ENCODE results near the gene WNT7A. TPM values are rescaled to one million over a fixed set of nuclear protein-coding genes. Genes with fewer than 3 reads are reported as not detected.
A peak's percentile ranks its signal among the peaks of the same experiment; 100 is the strongest.

Gene WNT7A
- total RNA-seq, 1 donor from 2014 or later, result not detected

DNA sequence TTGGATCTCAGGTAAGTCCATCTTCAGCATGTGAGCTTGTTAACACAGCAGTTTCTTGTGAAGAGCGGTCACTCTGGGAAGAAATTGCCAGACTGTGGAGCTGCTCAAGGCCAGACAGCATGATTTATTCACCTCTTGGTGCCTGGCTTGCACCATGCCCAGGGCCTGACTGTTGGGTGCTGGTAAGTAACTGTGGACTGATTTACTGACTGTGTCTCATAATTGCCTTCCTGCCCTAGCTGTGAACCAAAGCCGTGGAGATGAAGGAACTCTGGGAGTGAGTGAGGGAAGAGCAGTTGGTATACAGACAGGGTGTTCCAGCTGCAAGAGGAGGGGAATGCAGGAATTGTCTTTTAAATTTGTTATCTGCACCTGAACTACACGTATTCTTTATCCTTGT lies 18.5 kb upstream of the WNT7A start:
- no peaks in the 10 kb centered on the region for H3K79me2 ChIP-seq (ENCODE audit: low read depth)
- H4K20me1 ChIP-seq (ENCODE audit: low read depth), result no peaks in the 10 kb centered on the region
- H3K27me3 Mint-ChIP-seq (ENCODE audit: insufficient read depth, low read depth), result peaks cover 9% of the 10 kb centered on the region
- no peak overlapping the region for H3K27ac ChIP-seq
- H3K4me3 Mint-ChIP-seq, result no peak overlapping the region
- no peak for DNase-seq (ENCODE audit: low spot score)
- H3K9me3 ChIP-seq (ENCODE audit: low read depth), result peaks cover 18% of the 10 kb centered on the region
- H2AFZ ChIP-seq (replicated peaks), result no peak overlapping the region
- H3K9ac ChIP-seq, result no peak overlapping the region
- H3K36me3 Mint-ChIP-seq, result no peaks in the 10 kb centered on the region
- peaks cover 10% of the 10 kb centered on the region for H3F3A ChIP-seq (ENCODE audit: low read depth)
- H3K36me3 ChIP-seq, result no peaks in the 10 kb centered on the region
- peaks cover 15% of the 10 kb centered on the region for H3K4me1 Mint-ChIP-seq
- no peak overlapping the region for H3K4me2 ChIP-seq
- H3K27ac Mint-ChIP-seq, result no peak overlapping the region
- peaks cover 29% of the 10 kb centered on the region for H3K27me3 ChIP-seq
- H3K9me3 Mint-ChIP-seq, result peaks cover 29% of the 10 kb centered on the region
- H3K4me1 ChIP-seq, result peaks cover 6% of the 10 kb centered on the region
- TF ChIP-seq EZH2 (IDR thresholded peaks at IDR 0.05) (no peak), EZH2phosphoT487 (IDR thresholded peaks at IDR 0.05) (no peak)
- TF ChIP-seq, protein P1, sequence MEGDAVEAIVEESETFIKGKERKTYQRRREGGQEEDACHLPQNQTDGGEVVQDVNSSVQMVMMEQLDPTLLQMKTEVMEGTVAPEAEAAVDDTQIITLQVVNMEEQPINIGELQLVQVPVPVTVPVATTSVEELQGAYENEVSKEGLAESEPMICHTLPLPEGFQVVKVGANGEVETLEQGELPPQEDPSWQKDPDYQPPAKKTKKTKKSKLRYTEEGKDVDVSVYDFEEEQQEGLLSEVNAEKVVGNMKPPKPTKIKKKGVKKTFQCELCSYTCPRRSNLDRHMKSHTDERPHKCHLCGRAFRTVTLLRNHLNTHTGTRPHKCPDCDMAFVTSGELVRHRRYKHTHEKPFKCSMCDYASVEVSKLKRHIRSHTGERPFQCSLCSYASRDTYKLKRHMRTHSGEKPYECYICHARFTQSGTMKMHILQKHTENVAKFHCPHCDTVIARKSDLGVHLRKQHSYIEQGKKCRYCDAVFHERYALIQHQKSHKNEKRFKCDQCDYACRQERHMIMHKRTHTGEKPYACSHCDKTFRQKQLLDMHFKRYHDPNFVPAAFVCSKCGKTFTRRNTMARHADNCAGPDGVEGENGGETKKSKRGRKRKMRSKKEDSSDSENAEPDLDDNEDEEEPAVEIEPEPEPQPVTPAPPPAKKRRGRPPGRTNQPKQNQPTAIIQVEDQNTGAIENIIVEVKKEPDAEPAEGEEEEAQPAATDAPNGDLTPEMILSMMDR (IDR thresholded peaks at IDR 0.05), result no peak
- no peak overlapping the region for H3K4me3 ChIP-seq

DNA sequence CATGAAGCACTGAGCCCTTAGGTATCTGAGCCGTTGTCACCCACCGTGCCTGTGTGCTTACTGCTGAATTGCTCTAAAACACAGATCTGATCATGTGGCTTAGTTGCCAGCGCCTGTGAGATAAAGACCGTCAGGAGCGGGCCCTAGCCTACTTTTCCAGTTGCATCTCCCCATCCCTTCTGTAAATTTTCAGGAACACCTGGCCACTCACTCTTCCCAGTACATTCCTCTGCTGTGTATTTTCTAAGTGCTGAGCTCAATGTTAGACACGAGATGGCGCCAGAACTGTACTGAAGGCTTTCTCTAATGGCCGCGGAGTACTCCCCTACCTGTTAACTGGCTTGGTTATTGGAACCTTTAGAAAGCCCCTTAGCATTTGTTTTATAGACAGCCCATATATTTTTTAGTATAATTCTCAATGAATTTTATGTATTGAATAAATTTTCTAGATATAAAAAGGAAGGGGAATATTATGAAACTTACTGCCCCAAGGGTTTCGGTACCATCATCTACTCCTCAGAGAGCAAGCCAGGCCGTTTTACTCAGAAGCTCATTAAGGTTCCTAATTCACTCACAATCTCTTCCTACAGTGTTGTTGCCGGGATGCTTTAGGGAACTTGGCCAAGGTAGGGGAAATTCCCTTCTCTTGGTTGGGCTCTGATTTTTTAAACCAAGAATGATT lies 16.7 kb upstream of the WNT7A start:
- Histone ChIP-seq H3K9ac (no peak overlapping the region), H4K20me1 (ENCODE audit: low read depth) (no peaks in the 10 kb centered on the region), H3K27ac (no peak overlapping the region), H3K79me2 (ENCODE audit: low read depth) (no peaks in the 10 kb centered on the region), H3K4me1 (peaks cover 6% of the 10 kb centered on the region), H3K4me3 (peak overlapping the region; percentile 64), H3F3A (ENCODE audit: low read depth) (peaks cover 10% of the 10 kb centered on the region), H3K9me3 (ENCODE audit: low read depth) (peaks cover 3% of the 10 kb centered on the region), H3K4me2 (peak overlapping the region; percentile 93), H2AFZ (replicated peaks) (no peak overlapping the region), H3K36me3 (no peaks in the 10 kb centered on the region), H3K27me3 (peaks cover 34% of the 10 kb centered on the region)
- Mint-ChIP-seq H3K4me3 (peak overlapping the region; percentile 89), H3K27ac (no peak overlapping the region), H3K4me1 (peaks cover 15% of the 10 kb centered on the region), H3K36me3 (no peaks in the 10 kb centered on the region), H3K27me3 (ENCODE audit: insufficient read depth, low read depth) (peaks cover 9% of the 10 kb centered on the region), H3K9me3 (peaks cover 22% of the 10 kb centered on the region)
- no peak for TF ChIP-seq EZH2 (IDR thresholded peaks at IDR 0.05)
- TF ChIP-seq, protein P1 (IDR thresholded peaks at IDR 0.05), result peak; percentile 89
- peak; percentile 88 for DNase-seq (ENCODE audit: low spot score)

DNA sequence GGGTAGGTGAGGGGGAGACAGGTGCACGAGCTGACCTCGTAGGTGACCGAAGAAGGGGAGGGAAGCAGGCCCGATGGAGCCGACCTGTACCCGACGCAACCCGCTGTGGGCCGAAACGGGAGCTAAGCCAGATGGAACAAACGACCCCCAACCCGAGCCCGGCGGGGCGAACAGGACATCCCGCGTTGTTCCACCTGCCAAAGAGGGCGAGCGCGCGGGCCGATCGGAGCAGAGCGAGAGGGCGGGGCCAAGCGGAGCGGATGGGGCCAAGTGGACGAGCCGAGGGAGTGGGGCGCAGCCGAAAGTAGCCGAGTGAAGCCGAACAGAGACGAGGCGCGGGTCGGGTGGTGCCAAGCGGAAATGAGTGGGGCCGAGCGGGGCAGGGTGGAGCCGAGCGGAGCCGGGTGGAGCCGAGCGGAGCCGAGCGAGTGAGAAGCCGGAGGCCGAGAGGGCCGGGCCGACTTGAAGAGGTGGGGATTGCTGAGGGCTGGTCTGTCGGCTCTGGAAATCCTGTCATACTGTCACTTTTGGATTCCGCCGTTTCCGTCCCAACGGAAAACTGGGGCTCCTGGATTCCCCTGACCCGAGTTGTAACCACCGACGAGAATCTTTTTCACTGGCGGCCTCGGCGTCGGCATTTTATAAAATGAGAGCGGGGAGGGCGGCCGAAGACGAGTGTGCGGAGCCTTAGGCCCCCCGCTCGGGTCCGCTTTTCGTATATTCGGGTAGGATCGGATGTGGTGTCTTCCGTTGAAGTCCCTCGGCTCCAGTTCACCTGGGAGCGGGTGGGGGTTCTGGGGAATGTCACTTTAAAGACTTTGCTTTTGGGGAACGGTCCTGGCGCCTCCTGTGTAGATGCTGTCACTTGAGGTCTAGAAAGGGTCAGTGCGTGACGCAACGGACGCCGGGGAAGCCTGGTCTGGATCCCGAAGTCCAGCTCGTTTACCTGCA lies 15.6 kb upstream of the WNT7A start:
- peak overlapping the region; percentile 64 for H3K4me3 ChIP-seq
- Mint-ChIP-seq H3K4me1 (peaks cover 15% of the 10 kb centered on the region), H3K27me3 (ENCODE audit: insufficient read depth, low read depth) (peaks cover 9% of the 10 kb centered on the region), H3K36me3 (no peaks in the 10 kb centered on the region), H3K9me3 (peaks cover 14% of the 10 kb centered on the region), H3K4me3 (peak overlapping the region; percentile 89), H3K27ac (no peak overlapping the region)
- peaks cover 6% of the 10 kb centered on the region for H3K4me1 ChIP-seq
- H2AFZ ChIP-seq (replicated peaks), result peak overlapping the region; percentile 93
- DNase-seq (ENCODE audit: low spot score), result peak; percentile 97
- no peaks in the 10 kb centered on the region for H3K9me3 ChIP-seq (ENCODE audit: low read depth)
- peaks cover 34% of the 10 kb centered on the region for H3K27me3 ChIP-seq
- no peaks in the 10 kb centered on the region for H4K20me1 ChIP-seq (ENCODE audit: low read depth)
- no peaks in the 10 kb centered on the region for H3K36me3 ChIP-seq
- H3K79me2 ChIP-seq (ENCODE audit: low read depth), result no peaks in the 10 kb centered on the region
- peaks cover 10% of the 10 kb centered on the region for H3F3A ChIP-seq (ENCODE audit: low read depth)
- peak overlapping the region; percentile 93 for H3K4me2 ChIP-seq
- no peak overlapping the region for H3K9ac ChIP-seq
- H3K27ac ChIP-seq, result no peak overlapping the region
- TF ChIP-seq EZH2 (IDR thresholded peaks at IDR 0.05) (peak; percentile 24), EZH2phosphoT487 (IDR thresholded peaks at IDR 0.05) (peak; percentile 30)
- TF ChIP-seq, protein P1 (IDR thresholded peaks at IDR 0.05), result no peak

Measured in neural progenitor cell (in vitro differentiated cells).